ENCODE data around the gene TUBGCP6.

Gene TUBGCP6

DNA sequence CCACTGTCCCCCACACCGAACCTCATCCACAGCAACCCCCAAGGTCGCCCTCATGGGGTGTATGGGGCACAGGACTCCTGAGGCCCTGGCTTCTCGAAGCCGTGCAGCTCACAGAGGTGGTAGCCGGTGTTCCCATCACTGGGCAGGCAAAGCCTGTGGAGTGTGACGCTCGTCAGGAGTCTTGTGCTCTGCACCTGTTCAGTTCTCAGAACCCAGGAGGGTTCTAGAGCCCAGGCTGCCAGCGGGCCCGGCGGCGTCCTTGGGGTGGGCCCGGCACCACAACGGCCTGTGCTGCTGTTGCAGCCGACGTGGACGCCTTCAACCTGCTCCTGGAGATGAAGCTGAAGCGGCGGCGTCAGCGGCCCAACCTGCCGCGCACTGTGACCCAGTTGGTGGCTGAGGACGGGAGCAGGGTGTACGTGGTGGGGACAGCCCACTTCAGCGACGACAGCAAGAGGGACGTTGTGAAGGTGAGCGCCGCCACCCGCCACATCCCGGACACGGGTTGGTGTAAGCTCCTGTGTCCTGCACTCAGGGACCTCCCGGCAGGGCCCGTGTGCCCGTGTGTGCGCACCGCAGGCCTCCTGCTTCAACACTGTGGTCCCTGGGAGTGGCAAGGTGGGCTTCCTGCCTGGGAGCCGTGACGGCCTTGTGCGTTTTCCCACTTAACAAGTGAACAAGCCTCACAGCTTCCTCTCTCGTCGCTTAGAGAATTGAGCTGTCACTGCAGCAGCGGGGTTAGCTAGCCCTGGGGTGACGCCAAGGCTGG lies 50.6 kb downstream of the TUBGCP6 start:
- no peak for DNase-seq

DNA sequence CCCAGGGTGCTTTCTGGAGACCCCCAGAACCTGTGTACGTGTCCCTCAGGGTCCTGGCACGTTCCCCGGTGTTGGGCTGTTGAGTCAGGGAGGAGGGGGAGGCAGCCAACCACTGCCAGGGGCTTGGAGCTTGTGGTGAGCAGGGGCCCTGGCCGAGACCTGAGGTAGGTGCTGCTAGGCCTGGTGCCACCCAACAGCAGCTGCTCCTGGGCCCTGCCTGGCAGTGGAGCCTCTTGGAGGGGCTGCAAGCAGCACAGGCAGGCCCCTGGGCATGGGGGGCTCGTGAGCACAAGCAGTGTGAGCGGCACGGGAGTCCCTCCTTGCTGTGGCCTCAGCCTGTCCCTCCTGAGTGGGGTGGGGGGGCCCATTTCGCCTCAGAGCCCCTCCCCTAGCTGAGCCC lies 51.2 kb downstream of the TUBGCP6 start:
- DNase-seq = no peak

DNA sequence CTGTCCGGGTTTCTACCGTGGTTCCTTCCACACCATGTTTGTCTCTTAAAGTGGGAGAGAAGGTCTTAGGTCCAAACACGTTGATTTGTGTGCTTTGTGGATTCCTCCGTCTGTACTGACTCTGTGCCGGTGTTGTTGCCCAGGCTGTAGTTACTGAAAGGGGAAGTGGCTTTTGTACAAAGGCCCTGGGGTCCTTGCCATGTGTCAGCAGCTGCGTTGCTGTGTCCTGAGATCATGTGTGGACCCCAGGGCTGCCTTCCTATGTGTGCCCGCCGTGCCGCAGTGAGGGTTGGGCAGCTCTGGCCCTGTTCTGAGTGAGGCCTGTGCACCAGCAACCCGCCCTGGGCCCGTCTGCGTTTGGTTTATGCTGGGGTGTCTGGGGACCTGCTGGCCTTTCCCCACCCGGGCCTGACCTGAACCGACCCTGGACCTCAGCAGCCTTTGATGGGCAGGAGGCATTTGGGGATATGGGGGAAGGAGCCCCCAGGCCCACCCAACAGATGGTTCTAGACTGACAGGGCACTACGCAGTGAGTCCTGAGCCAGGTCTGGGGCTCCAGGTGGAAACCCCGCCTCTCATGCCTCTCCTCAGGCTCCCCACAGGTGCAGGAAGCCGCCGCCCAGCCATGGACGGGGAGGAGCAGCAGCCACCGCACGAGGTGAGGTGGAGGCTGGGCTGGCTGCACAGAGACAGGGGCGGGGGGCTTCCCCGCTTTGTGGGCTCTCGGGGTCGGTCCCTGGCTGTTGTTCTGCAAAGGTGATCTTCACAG lies 52.2 kb downstream of the TUBGCP6 start:
- no peak for DNase-seq

DNA sequence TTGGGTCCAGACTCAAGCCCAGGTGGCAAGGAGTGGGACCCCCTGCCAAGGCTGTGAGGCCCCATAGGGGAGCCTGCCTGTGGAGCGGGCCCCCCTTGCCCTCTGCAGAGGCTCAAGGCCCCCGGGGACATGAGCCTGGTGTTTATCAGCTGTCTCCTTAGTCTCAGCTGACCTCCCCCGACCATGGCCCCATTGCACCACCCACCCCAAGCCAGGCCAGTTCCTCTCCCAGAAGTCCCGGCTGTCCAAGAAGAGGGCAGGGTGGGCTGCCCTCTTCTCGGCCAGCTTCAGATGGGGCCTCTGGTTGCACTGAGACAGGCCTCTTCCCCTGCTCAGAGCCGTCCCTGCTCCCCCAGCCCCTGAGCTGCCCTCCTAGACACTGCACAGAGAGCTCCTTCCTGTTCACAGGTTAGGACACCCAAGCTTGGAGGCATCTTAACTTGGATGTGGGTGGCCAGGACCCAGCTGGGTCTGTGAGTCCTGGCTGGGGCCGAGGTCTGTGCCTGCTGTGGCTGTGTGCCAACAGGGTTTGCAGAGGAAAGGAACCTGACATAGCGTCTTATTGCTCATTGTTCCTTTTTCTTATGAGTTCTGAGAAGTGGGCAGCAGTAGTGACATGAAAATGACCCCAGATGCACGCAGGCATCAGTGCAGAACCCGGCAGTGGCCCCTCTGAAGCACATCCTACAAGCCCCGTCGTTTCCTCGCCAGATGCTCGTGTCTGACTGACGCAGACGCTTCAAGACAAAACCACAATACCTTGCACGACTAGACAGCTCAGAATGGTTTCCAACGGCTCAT lies 53.7 kb downstream of the TUBGCP6 start:
- DNase-seq = no peak

DNA sequence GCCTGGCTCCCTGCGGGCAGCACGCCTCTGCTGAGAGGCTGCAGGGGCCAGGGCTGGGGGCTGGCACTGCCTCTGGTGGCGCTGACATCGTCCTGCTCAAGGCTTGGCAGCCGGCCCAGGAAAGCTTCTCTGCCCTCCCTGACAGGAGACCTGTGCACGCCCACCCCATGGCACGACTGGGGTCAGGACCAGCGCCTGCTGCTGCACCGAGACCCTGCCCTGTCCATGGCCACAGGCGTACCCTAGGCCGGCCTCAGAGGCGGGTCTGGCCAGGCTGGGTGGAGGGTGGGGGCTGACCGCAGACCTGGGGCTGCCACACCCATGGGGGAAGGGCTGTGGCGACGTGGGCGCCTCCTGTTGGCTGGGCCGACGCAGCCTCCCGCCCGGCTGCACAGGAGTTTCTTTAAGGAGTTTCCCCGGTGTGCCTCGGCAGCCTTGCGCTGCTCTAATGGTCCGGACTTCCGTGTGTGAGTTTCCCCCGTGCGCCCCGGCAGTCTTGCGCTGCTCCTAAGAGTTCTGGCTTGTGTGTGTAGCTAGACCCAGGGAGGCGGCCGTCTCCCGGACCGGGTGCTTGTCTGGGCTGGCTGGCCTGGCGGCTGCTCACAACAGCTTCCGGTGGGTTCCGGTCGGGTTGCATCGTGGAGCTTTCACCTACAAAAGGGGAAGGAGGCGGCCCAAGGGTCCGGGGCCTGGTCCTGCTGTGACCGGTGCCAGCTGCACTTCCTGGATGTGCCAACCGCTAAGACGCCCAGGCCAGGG lies 54.5 kb downstream of the TUBGCP6 start:
- DNase-seq = peak; percentile 46

DNA sequence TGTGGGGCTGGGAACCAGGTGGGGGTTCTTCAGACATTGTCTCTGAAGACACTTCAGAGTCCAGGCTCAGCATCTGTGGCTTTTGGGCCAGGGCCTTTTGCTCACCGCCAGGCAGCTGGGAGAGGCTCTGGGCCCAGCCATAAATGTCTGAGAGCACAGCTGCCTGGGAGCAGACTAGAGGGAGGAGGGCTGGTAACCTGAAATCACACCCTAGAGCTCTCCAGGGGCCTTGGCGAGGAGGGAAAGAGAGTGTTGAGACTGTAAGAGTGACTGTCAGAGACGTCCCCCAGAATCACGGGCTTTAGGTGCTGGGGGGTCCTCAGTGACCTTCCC lies 55.0 kb downstream of the TUBGCP6 start:
- DNase-seq = no peak

DNA sequence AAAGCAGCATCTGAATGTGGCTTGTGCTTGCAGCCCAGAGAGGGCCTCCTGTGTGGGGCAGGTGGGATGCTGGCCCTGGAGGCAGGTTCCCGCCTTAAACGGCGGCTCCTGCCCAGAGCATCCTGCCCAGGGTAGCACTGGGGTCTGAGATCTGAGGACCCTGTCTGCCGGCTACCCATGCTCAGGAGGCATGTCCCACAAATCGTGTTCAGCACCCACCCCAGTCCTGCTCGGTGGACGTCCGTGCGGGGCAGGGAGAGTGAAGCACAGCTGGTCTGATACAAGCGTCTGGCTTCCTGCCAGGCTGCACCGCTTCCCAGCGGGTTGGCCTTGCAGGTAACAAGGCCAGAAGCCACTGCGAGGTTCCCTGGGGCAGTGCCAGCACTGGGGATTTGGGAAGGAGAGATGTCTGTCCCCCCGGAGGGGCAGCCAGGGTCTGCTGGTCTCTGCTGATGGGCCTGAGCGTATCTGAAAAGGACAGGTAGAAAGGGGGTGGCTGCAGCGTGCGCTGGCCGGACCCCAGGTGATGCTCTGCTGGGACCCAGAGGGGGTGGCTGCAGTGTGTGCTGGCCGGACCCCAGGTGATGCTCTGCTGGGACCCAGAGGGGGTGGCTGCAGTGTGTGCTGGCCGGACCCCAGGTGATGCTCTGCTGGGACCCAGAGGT lies 55.5 kb downstream of the TUBGCP6 start:
- DNase-seq = no peak

DNA sequence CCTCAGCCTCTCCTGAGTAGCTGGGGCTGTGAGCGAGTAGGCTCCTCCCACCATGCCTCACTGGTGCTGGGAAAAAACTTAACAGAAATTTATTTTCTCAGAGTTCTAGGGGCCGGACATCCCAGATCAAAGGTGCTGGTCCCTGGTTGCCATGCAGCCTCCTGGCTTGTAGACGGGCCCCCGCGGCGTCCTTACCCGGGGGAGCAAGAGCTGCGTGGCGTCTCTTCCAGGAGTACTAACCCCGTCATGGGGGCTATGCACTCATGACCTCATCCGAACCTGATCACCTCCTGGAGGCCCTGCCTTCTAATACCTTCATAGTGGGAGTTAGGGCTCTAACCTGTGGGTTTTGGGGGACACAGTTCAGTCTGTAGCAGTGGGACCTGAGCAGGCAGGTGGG lies 56.5 kb downstream of the TUBGCP6 start:
- no peak for DNase-seq

DNA sequence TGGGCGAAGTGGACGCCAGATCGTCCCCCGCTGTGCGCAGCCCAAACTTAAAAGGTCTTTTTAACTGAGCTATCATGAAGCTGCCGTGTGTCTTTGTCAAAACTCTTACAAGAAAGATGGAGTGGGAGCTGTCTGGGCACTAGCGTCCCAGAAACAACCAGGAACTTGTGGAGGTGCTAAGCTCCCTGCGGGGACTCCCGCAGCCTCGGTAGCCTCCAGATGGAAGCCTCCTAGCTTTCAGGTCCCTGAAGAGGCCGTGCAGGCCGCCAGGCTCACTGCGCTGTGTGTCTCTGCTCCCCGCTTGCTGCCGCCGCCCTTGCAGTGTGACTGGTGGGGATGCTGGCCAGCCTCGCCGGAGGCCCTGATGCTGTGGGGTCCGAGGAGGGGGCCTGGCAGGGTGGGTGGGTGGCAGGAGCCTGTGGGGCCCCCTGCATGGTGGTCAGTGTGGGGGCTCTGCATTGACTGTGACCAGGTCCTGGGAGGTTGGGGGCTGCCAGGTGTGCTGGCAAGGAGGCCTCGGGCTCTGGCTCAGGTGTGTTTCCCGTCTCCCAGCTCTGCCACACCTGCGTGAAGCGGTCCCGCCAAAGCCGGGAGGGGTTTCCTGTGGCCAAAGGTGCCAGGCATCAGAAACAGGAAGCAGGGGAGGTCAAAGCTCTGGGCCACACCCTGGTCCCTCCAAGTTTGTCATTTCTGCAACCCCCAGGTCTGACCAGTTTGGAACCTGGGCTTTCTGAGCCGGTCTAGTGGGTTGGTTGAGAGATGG lies 57.9 kb downstream of the TUBGCP6 start:
- no peak for DNase-seq

DNA sequence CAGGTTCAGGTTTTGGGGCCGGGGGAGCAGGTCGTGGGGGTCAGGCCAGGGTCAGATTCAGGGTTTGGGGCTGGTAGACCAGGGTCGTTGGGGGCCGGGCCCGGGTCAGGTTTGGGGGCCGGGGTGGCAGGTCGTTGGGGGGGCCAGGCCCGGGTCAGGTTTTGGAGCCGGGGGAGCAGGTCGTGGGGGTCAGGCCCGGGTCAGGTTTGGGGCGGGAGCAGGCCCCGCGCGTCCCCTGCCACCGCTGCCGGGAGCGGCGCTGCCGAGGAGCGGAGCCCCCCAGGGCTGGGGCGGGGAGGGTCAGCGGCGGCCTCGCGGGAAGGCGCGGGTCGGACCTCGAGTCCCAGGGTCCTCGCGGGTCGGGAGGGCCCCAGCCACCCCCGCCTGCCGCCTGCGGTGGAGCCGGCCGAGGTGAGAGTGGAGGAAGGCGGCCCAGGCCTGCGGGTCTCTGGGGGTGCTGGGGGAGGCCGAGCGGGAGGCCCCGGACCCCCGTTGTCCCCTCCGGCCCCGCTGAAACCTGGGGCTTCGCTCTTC lies 58.6 kb downstream of the TUBGCP6 start:
- DNase-seq = no peak

DNA sequence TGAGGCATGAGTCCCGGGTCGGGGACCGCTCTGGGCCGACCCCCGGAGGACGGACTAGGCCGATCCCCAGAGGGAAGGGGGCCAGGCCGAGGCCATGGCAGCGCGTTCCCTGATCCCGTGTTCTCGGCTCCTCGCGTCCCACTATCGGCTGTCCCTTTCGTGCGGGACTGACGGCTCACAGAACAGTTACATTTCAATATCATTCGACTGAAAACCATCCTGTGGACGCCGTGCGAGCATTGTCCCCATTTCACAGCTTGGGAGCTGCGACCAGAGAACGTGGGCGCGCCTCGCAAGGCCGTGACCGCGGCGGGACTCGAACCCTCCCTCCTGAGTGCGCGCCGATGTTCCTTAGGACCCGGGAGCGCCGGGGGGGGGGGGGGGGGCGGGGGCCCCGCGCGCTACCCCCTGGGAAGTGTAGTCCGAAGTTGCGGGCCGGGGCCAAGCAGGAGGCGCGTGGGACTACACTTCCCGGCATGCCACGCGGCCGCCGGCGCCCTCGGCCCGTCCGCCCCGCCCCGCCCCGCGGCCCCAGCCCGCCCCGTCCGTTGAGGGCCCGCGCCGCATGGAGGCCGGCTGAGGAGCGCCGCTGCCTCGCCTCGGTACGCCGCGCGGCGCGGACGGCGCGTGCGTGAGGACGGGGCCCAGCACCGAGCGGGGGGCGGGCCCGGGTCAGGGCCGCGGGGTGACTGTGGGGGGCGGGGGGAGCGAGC lies 59.3 kb downstream of the TUBGCP6 start, which contains the start of gene TRABD:
TRABD (plus strand) TSS at position 539 of the 713 bp plus-strand sequence. CDS start 7,148 bp downstream, outside the sequence.
- DNase-seq = peak; percentile 93

DNA sequence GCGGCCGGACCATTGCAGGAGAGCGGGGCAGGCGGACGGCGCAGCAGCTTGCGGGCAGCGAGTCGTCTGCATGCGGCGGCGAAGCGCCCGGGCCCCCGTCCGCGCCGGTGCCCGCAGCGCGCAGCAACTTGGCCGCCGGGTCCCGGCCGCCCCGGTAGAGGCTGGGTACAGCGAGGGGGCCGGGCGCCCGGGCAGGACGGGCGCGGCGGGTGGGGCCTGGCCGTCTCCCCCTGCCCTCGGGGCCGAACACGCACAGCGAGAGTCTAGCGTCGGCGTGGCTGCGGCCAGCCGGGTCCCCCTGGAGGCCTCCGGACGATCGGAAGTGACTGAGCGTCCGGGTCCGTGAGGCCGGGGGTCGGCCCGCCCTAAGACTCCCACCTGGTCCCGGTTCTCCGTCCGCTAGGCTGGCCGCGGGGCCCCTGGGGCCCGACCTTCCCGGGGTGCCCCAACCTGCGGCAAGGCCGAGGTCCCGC lies 59.9 kb downstream of the TUBGCP6 start:
- no peak for DNase-seq

DNA sequence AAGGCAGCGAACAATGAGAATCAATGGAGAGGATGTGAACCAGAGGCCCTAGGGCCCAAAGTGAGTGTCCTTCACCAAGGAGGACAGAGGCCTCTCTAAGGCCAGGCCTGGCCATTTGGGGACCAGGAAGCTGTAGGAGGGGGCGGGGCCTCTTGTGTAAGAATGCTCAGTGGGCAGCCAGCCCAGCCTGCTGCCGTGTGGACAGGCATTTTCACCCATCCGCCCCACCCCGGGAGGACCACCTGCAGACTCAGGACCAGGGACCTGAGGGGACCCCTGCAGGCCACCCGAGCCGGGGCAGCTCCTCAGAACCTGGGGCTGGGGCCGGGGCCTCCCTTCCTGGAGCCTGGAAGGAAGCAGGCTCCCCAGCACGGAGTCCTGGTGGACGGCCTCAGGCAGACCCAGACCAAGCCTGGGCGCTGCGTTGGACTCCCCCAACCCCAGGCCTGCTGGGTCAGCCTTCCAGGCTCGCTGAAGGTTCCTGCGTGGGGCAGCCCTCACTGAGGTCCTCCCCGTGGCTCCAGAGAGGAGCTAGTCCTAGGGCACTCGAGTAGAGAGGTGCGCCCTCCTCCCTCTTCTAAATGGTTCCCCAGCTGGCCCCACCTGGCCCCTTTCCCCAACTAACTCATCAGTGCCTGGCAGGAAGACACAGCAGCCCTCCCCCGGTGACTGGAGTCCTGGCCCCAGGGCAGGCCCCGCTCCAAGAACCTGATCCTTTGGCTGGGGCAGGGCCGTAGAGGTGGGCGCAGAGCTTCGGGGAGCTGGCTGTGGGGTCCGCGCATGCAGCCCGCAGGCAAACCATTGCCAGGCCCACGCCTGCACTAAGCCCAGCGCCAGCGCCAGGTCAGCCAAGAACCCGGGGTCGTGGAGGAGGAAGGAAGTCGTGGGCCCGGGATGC lies 60.6 kb downstream of the TUBGCP6 start:
- DNase-seq = peak; percentile 51

DNA sequence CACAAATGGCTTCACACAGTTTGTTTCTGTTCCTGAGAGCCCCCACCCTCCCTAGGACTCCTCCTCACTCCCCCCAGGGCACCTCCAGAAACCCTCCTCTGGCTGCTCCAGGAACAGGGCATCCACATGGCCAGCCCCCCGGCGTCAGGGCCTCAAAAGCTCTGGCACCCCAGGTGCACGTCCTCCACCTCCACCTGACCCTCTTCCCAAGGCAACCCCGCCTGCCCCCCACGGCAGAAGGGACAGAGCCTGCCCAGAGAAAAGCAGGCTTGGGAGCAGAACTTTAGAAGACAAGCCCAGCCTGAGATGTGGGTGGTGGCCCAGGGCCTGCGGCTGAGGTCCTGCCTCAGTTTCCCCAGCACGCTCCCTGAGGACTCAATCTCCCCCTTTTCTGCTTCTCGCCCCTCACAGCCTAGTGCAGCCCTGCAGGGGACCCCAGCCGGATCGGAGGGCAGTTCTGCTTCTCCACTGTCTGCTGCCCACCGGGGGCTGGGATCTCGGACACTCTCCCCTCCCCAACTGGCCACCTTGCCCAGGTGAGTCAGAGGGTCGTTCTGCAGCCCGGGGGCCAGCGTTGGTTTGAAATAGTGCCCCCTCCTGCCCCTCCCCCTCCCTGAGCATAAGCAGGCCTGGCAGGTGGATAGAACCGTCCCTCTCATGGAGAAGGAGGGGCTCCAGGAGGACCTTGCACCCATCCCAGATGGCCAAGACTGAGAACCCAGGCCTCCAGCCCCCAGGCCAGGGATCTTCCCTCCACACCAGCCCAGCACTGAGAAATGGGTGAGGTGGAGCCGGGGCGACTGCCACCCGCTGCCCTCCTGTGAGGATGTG lies 61.5 kb downstream of the TUBGCP6 start:
- no peak for DNase-seq

DNA sequence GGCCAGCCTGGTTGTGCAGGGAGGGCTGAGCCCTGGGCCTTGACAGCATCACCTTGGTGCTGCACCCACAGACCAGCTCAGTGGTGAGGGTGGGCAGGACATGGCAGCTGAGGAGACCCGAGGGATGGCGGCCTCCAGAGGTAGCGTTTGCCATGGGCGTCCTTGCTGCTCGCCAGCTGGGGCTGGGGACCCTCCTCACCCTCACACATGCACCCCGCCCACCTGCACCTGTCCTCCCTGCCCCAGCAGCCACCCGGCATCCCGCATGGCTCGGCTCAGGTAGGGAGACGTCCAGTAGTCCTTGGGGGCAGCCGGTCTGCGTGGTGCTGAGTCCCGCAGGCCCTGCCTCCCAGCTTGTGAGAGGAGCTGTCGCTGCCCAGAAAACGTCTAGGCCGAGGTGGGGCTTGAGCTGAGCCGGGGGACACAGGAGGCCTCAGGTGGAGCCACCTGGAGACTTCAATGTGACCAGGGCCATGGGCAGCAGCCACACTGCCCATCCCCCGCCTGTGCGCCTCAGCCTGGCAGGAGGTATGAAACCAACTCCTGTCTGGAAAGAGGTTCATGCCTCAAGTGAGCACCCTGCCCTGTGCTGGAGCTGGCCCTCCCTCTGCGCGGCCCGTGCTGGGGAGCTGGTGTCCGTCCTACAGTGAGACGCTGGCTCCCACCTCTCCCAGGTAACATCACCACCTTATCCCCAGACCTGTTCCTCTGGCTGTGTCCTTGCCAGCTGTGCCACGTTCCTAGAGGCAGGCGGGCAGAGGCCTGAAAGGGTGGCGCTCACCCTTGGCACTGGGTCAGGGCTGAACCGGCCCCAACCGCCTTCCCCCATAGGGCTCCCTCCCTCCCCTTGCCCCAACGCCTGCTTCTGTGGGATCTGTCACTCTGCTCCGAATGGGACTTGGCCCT lies 62.4 kb downstream of the TUBGCP6 start:
- DNase-seq = no peak

DNA sequence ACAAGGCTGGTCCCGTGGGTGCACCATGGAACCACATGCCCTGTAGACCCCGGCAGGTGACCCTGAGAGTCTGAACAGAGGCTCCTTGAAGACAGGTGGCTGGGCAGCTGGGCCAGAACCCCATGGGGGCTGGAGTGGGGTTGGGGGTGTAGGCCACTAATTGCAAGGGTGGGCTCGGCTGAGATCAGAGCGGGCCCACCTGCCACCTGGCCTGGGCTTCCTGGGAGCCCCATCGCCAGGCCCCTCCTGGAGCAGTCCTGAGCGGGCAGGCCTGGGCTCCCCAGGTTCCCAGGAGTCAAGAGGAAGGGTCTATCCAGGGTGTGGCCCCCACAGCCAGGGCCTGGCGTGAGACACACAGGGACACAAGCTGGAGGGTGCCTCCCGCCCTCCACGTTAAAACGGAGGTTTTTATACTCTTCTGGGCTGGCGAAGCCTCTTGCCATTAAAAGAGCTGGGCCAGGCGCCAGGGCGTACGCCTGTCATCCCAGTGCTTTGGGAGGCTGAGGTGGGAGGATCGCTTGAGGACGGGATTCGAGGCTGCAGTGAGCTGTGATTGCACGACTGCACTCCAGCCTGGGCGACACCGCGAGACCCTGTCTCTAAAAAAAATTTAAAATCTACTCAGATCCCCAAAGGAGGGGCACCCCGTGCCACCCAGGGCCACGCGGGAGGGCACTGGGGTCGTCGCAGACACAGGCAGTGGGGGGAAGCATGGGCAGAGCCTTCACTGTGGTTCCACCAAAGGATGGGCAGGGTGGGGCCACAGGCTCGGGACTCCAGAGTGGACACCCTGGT lies 63.9 kb downstream of the TUBGCP6 start:
- DNase-seq = no peak

Data from fibroblast of skin of scalp (primary cell).